Activated CD8-positive, alpha-beta memory T cell treated with anti-CD3 and anti-CD28 coated beads for 4 hours (primary cell): Measurements from ENCODE around the gene CSN1S1.
"Not testable (repeated sequence)": the region's sequence is repeated elsewhere in the genome, so short reads cannot be mapped to it uniquely, and the experiment has no call there.

Experiments
- DNase-seq, 2 donors: peaks; one replicate each; pipeline ENCODE4 v3.0.0-alpha.2; 2020; ENCODE audit warnings: low read depth in 2 of 2

CSN1S1 gene

GRCh38 chr4:69930768-69931167 lies at the start of gene CSN1S1:
TSS of gene CSN1S1 (plus strand) at chr4:69931068. CDS start at chr4:69932556, 1,488 bp downstream.
- DNase-seq, result no peak

GRCh38 chr4:69881173-69881773 lies 49.6 kb upstream of the CSN1S1 start:
- DNase-seq, result no peak

GRCh38 chr4:69882150-69882549 lies 48.7 kb upstream of the CSN1S1 start:
- DNase-seq, result no peak

GRCh38 chr4:69888336-69888735 lies 42.5 kb upstream of the CSN1S1 start:
- DNase-seq, result no peak

GRCh38 chr4:69894186-69894585 lies 36.7 kb upstream of the CSN1S1 start:
- DNase-seq, result no peak

- DNase-seq, result no peak
These were observed 36.1 kb upstream of the CSN1S1 start for GRCh38 chr4:69894721-69895120.

GRCh38 chr4:69896530-69897116 lies 34.2 kb upstream of the CSN1S1 start:
- DNase-seq, result no peak

GRCh38 chr4:69907151-69907550 lies 23.7 kb upstream of the CSN1S1 start:
- no peak for DNase-seq

- no peak for DNase-seq
These were observed 21.7 kb upstream of the CSN1S1 start for GRCh38 chr4:69909195-69909594.

GRCh38 chr4:69910016-69910782 lies 20.7 kb upstream of the CSN1S1 start:
- DNase-seq, result no peak

- DNase-seq, result no peak
These were observed 10.0 kb upstream of the CSN1S1 start for GRCh38 chr4:69920874-69921273.

GRCh38 chr4:69923782-69924410 lies 7.0 kb upstream of the CSN1S1 start:
- DNase-seq, result not testable (repeated sequence)

- DNase-seq, result no peak
These were observed 3.3 kb downstream of the CSN1S1 start for GRCh38 chr4:69934150-69934549.

- no peak for DNase-seq
These were observed 5.7 kb downstream of the CSN1S1 start for GRCh38 chr4:69936566-69936965.

- no peak for DNase-seq
These were observed 20.7 kb downstream of the CSN1S1 start for GRCh38 chr4:69951602-69952001.

GRCh38 chr4:69957209-69957608 lies 26.3 kb downstream of the CSN1S1 start:
- DNase-seq, result no peak

- DNase-seq, result no peak
These were observed 34.8 kb downstream of the CSN1S1 start, which contains the start of gene CSN2 for GRCh38 chr4:69965628-69966027. TSS of gene CSN2 (minus strand) at chr4:69965728. CDS start at chr4:69960995, 4,733 bp downstream.

GRCh38 chr4:69970071-69970470 lies 39.2 kb downstream of the CSN1S1 start:
- no peak for DNase-seq

GRCh38 chr4:69974631-69975030 lies 43.8 kb downstream of the CSN1S1 start:
- DNase-seq, result no peak

- DNase-seq, result no peak
These were observed 46.7 kb downstream of the CSN1S1 start for GRCh38 chr4:69977582-69977981.

GRCh38 chr4:69984030-69984443 lies 53.2 kb downstream of the CSN1S1 start:
- no peak for DNase-seq

GRCh38 chr4:69986663-69987062 lies 55.8 kb downstream of the CSN1S1 start:
- DNase-seq, result no peak
